SK-N-SH (cell line): ENCODE results near the gene CXCL1. TPM values are rescaled to one million over a fixed set of nuclear protein-coding genes. Genes with fewer than 3 reads are reported as not detected.

ENCODE experiments used
- CTCF ChIA-PET: fragments of 300-600, 350-600 bp; formaldehyde crosslinking; extraction: SDS; loops from one replicate; lab custom pipeline; 2021; lab: Yijun Ruan, JAX
- POLR2A ChIA-PET: fragments of 350-600 bp; sonication (Branson Sonifier 250); formaldehyde crosslinking; extraction: SDS; loops from one replicate; lab custom pipeline; 2020; ENCODE audit warnings: antibody characterized with exemption, inconsistent platforms; lab: Yijun Ruan, JAX
- DNase-seq: peaks from one replicate; pipeline ENCODE4 v3.0.0; 2012
- H2AFZ ChIP-seq: fragments of 200-600 bp; sonication (generic); 2 replicates; pipeline ENCODE4 v1.8.1; 2016; ENCODE audit warnings: antibody characterized with exemption, mild to moderate bottlenecking, low read depth
- H3F3A ChIP-seq: fragments of 200-600 bp; sonication (generic); replicated peaks from 2 replicates; pipeline ENCODE3; 2016; ENCODE audit warnings: antibody characterized with exemption, mild to moderate bottlenecking; ENCODE audit not compliant: insufficient read depth
- H3K27ac ChIP-seq, 2 experiments: fragments of 200-500 bp in 1 of 2; fragments of 200-600 bp in 1 of 2; sonication (Bioruptor generic) in 1 of 2; sonication (generic), shearing (Covaris generic) in 1 of 2; 2 replicates each; pipeline versions ENCODE4 v1.5.1 to v1.6.1; 2014 to 2016; ENCODE audit warnings: low read depth in 2 of 2, inconsistent platforms in 1 of 2, low read length in 1 of 2, mild to moderate bottlenecking in 1 of 2, mixed read lengths in 1 of 2
- H3K27me3 ChIP-seq: fragments of 200-600 bp; sonication (generic), shearing (Covaris generic); 2 replicates; pipeline ENCODE4 v1.6.1; 2016; ENCODE audit warnings: mixed run types; ENCODE audit not compliant: insufficient read depth
- H3K36me3 ChIP-seq, 2 experiments: fragments of 200-500 bp in 1 of 2; fragments of 200-600 bp in 1 of 2; sonication (Bioruptor generic) in 1 of 2; sonication (generic) in 1 of 2; replicated peaks in 1 of 2; 2 replicates each; pipeline versions ENCODE3 to v1.5.1; 2014 to 2016; ENCODE audit warnings: low read length in 1 of 2, mild to moderate bottlenecking in 1 of 2; ENCODE audit not compliant: insufficient read depth in 2 of 2, control insufficient read depth in 1 of 2
- H3K4me1 ChIP-seq, 2 experiments: fragments of 200-500 bp in 1 of 2; fragments of 200-600 bp in 1 of 2; sonication (Bioruptor generic) in 1 of 2; sonication (generic), shearing (Covaris generic) in 1 of 2; 2 replicates each; pipeline versions ENCODE4 v1.5.1 to v1.6.1; 2014 to 2016; ENCODE audit warnings: low read depth in 1 of 2, low read length in 1 of 2, mixed run types in 1 of 2; ENCODE audit not compliant: insufficient read depth in 2 of 2, control insufficient read depth in 1 of 2
- H3K4me2 ChIP-seq: fragments of 200-600 bp; sonication (generic), shearing (Covaris generic); 2 replicates; pipeline ENCODE4 v1.6.1; 2017; ENCODE audit warnings: mixed run types
- H3K4me3 ChIP-seq, 2 experiments: fragments of 200-500 bp in 1 of 2; fragments of 200-600 bp in 1 of 2; sonication (Bioruptor generic) in 1 of 2; sonication (generic), shearing (Covaris generic) in 1 of 2; 2 replicates each; pipeline versions ENCODE4 v1.5.1 to v1.8.1; 2014 to 2016; ENCODE audit warnings: low read depth in 2 of 2, inconsistent platforms in 1 of 2, low read length in 1 of 2, mild to moderate bottlenecking in 1 of 2, mixed read lengths in 1 of 2, moderate library complexity in 1 of 2
- H3K79me2 ChIP-seq: fragments of 200-600 bp; sonication (generic); 2 replicates; pipeline ENCODE4 v1.8.1; 2017; ENCODE audit warnings: mild to moderate bottlenecking; ENCODE audit not compliant: insufficient read depth
- H3K9ac ChIP-seq: fragments of 200-600 bp; sonication (generic); 2 replicates; pipeline ENCODE4 v1.6.1; 2017; ENCODE audit warnings: mixed run types
- H3K9me2 ChIP-seq: fragments of 200-600 bp; sonication (generic); 2 replicates; pipeline ENCODE4 v1.6.1; 2017; ENCODE audit warnings: mixed run types
- H3K9me3 ChIP-seq: fragments of 200-600 bp; sonication (generic); 2 replicates; pipeline ENCODE4 v1.6.1; 2017; ENCODE audit warnings: mixed run types, mild to moderate bottlenecking, moderate library complexity
- H4K20me1 ChIP-seq: fragments of 200-600 bp; sonication (generic); 2 replicates; pipeline ENCODE4 v1.6.1; 2017; ENCODE audit warnings: mild to moderate bottlenecking, mixed run types; ENCODE audit not compliant: insufficient read depth
- CHD2 ChIP-seq: fragments of 150-350 bp; IDR thresholded peaks from 2 replicates; pipeline ENCODE4 v1.6.1; 2018; ENCODE audit warnings: low read length; ENCODE audit not compliant: partially characterized antibody
- ELF1 ChIP-seq: IDR thresholded peaks from 2 replicates; pipeline ENCODE4 v1.4.0; 2012
- FOXJ3 ChIP-seq: sonication (generic); formaldehyde crosslinking; IDR thresholded peaks from 2 replicates; pipeline ENCODE4 v1.5.1; 2020; ENCODE audit warnings: mild to moderate bottlenecking, missing genetic modification reagents
- FOXM1 ChIP-seq: IDR thresholded peaks from 2 replicates; pipeline ENCODE4 v1.4.0; 2012; ENCODE audit warnings: low read depth, mild to moderate bottlenecking
- GABPA ChIP-seq: IDR thresholded peaks from 2 replicates; pipeline ENCODE4 v1.4.0; 2012; ENCODE audit warnings: low read depth, mild to moderate bottlenecking
- MEF2A ChIP-seq: IDR thresholded peaks from 2 replicates; pipeline ENCODE4 v1.4.0; 2012; ENCODE audit warnings: low read depth, borderline replicate concordance
- NFIC ChIP-seq: IDR thresholded peaks from 2 replicates; pipeline ENCODE4 v1.4.0; 2012; ENCODE audit warnings: borderline replicate concordance
- NRF1 ChIP-seq: IDR thresholded peaks from 2 replicates; pipeline ENCODE4 v1.6.1; 2012; ENCODE audit warnings: low read depth, mild to moderate bottlenecking, low read length
- POLR2AphosphoS5 ChIP-seq: IDR thresholded peaks from 2 replicates; pipeline ENCODE4 v1.6.1; 2012; ENCODE audit warnings: low read depth, low read length
- REST ChIP-seq: IDR thresholded peaks from 2 replicates; pipeline ENCODE4 v1.6.1; 2012; ENCODE audit warnings: mild to moderate bottlenecking, low read depth, low read length, moderate library complexity
- SIN3A ChIP-seq: IDR thresholded peaks from 2 replicates; pipeline ENCODE4 v1.6.1; 2012; ENCODE audit warnings: low read depth, mild to moderate bottlenecking, low read length, moderate library complexity, borderline replicate concordance
- SMC3 ChIP-seq: IDR thresholded peaks from 2 replicates; pipeline ENCODE4 v1.6.1; 2012; ENCODE audit warnings: low read depth, low read length, improper control_type of control experiment
- USF1 ChIP-seq: IDR thresholded peaks from 2 replicates; pipeline ENCODE4 v1.4.0; 2012; ENCODE audit warnings: low read depth, borderline replicate concordance
- USF2 ChIP-seq: fragments of 150-350 bp; IDR thresholded peaks from 2 replicates; pipeline ENCODE4 v1.6.1; 2017; ENCODE audit warnings: antibody characterized with exemption, low read length, low read depth, borderline replicate concordance
- YY1 ChIP-seq: IDR thresholded peaks from 2 replicates; pipeline ENCODE4 v1.4.0; 2012; ENCODE audit warnings: low read depth, mild to moderate bottlenecking
- WGBS: methylation state at CpG from one replicate; pipeline ENCODE4 v1.1.6; 2017; ENCODE audit warnings: low lambda C conversion rate; 5-methylcytosine and 5-hydroxymethylcytosine counted together
- polyA plus RNA-seq, 3 experiments: library from polyadenylated mRNA; depleted of rRNA; stranded (reverse); fragments of >200 nt; gene quantifications; 2 replicates each; pipeline ENCODE4 v1.2.3, GENCODE V29; 2012
- TF ChIP-seq, protein P1 (sequence below): IDR thresholded peaks from 2 replicates; pipeline ENCODE4 v1.4.0; 2012; ENCODE audit warnings: low read depth, borderline replicate concordance

CXCL1 gene
- polyA plus RNA-seq, 1 of the 3 experiments (the other 2 are of a cell fraction) = 0.12 TPM

- peaks cover 7% of the 10 kb centered on the region; the same call in 1 of the 2 replicates for H3K27me3 ChIP-seq
- H3K79me2 ChIP-seq = no peaks in the 10 kb centered on the region
- ChIA-PET CTCF (no interaction called here), POLR2A (no interaction called here)
- H3F3A ChIP-seq = no peaks in the 10 kb centered on the region
- WGBS = 12% methylated on average over 8 of the region's 8 CpGs
- no peak for TF ChIP-seq YY1
- TF ChIP-seq GABPA = no peak
- TF ChIP-seq MEF2A = no peak
- TF ChIP-seq NRF1 = no peak
- no peak for TF ChIP-seq SIN3A
- no peak for TF ChIP-seq REST
- TF ChIP-seq ELF1 = no peak
- TF ChIP-seq, protein P1, sequence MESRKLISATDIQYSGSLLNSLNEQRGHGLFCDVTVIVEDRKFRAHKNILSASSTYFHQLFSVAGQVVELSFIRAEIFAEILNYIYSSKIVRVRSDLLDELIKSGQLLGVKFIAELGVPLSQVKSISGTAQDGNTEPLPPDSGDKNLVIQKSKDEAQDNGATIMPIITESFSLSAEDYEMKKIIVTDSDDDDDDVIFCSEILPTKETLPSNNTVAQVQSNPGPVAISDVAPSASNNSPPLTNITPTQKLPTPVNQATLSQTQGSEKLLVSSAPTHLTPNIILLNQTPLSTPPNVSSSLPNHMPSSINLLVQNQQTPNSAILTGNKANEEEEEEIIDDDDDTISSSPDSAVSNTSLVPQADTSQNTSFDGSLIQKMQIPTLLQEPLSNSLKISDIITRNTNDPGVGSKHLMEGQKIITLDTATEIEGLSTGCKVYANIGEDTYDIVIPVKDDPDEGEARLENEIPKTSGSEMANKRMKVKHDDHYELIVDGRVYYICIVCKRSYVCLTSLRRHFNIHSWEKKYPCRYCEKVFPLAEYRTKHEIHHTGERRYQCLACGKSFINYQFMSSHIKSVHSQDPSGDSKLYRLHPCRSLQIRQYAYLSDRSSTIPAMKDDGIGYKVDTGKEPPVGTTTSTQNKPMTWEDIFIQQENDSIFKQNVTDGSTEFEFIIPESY = no peak
- TF ChIP-seq NFIC = no peak
- TF ChIP-seq FOXM1 = no peak
- TF ChIP-seq USF1 = no peak
- no peak for TF ChIP-seq USF2
- no peak for TF ChIP-seq SMC3
- TF ChIP-seq POLR2AphosphoS5 = no peak
- TF ChIP-seq FOXJ3 = no peak
- no peak for TF ChIP-seq CHD2
- H4K20me1 ChIP-seq = no peaks in the 10 kb centered on the region
- no peak overlapping the region for H2AFZ ChIP-seq
- H3K27ac ChIP-seq = no peak overlapping the region
- no peaks in the 10 kb centered on the region for H3K4me1 ChIP-seq
- no peak overlapping the region for H3K4me2 ChIP-seq
- no peaks in the 10 kb centered on the region for H3K9me3 ChIP-seq
- no peaks in the 10 kb centered on the region for H3K36me3 ChIP-seq
- no peak for DNase-seq
- no peak overlapping the region for H3K9ac ChIP-seq
- no peak overlapping the region for H3K4me3 ChIP-seq
- no peaks in the 10 kb centered on the region for H3K9me2 ChIP-seq
Measured at GRCh38 chr4:73853718-73854473, 15.3 kb upstream of the CXCL1 start.
